SIG-M5 (cell line): ENCODE data around the gene TACC2.

Experiments used
- DNase-seq: peaks from one replicate; lab custom pipeline; 2025; lab: John Stamatoyannopoulos, UW

Gene TACC2

GRCh38 chr10:122251459-122252255 lies 262.7 kb downstream of the TACC2 start:
- no peak for DNase-seq

GRCh38 chr10:122252805-122253204 lies 263.8 kb downstream of the TACC2 start:
- no peak for DNase-seq

- no peak for DNase-seq
Observed at GRCh38 chr10:122253605-122254004, 264.6 kb downstream of the TACC2 start.

GRCh38 chr10:122254831-122255230 lies 265.9 kb downstream of the TACC2 start:
- DNase-seq = no peak

- DNase-seq = no peak
Observed at GRCh38 chr10:122255509-122256301, 266.7 kb downstream of the TACC2 start.

GRCh38 chr10:122257041-122257440 lies 268.1 kb downstream of the TACC2 start:
- no peak for DNase-seq

- DNase-seq = no peak
Observed at GRCh38 chr10:122258136-122259074, 269.4 kb downstream of the TACC2 start.

GRCh38 chr10:122259075-122259466 lies 270.1 kb downstream of the TACC2 start:
- DNase-seq = no peak

GRCh38 chr10:122261584-122261983 lies 272.6 kb downstream of the TACC2 start:
- DNase-seq = no peak

- no peak for DNase-seq
Observed at GRCh38 chr10:122263971-122264370, 275.0 kb downstream of the TACC2 start.

- DNase-seq = no peak
Observed at GRCh38 chr10:122264436-122264835, 275.5 kb downstream of the TACC2 start.

- no peak for DNase-seq
Observed at GRCh38 chr10:122264931-122265330, 276.0 kb downstream of the TACC2 start.

GRCh38 chr10:122265896-122266295 lies 276.9 kb downstream of the TACC2 start:
- DNase-seq = no peak

GRCh38 chr10:122267849-122268737 lies 279.1 kb downstream of the TACC2 start:
- no peak for DNase-seq

GRCh38 chr10:122269059-122269687 lies 280.2 kb downstream of the TACC2 start:
- DNase-seq = no peak

GRCh38 chr10:122271076-122271475 lies 282.1 kb downstream of the TACC2 start, which contains the start of gene BTBD16:
Gene BTBD16, plus strand, starts transcription at chr10:122271296. Its CDS starts 3,786 bp downstream, at chr10:122275082.
- no peak for DNase-seq

- DNase-seq = no peak
Observed at GRCh38 chr10:122273966-122274545, 285.1 kb downstream of the TACC2 start.

GRCh38 chr10:122276611-122277208 lies 287.7 kb downstream of the TACC2 start:
- DNase-seq = no peak

- DNase-seq = no peak
Observed at GRCh38 chr10:122277526-122278136, 288.7 kb downstream of the TACC2 start.
